K562 (cell line): Measurements from ENCODE around the gene KCNC3. TPM values are rescaled to one million over a fixed set of nuclear protein-coding genes. Genes with fewer than 3 reads are reported as not detected.

Source experiments
- AFF4 ChIP-seq: sonication (generic); formaldehyde crosslinking; IDR thresholded peaks from 2 replicates; pipeline ENCODE4 v1.8.0; 2023; ENCODE audit warnings: mild to moderate bottlenecking, missing genetic modification reagents
- MTA2 ChIP-seq: fragments of 450-650 bp; IDR thresholded peaks from 2 replicates; pipeline ENCODE4 v1.6.1; 2016; ENCODE audit warnings: low read depth
- NEUROD1 ChIP-seq: fragments of 150-350 bp; IDR thresholded peaks from 2 replicates; pipeline ENCODE4 v1.6.1; 2014; ENCODE audit warnings: borderline replicate concordance, low read length, low read depth; ENCODE audit not compliant: partially characterized antibody
- PHF8 ChIP-seq: fragments of 200-600 bp; sonication (generic); IDR thresholded peaks from 2 replicates; pipeline ENCODE4 v1.6.1; 2012; ENCODE audit warnings: mixed run types, mild to moderate bottlenecking, inconsistent platforms, low read length, moderate library complexity, borderline replicate concordance
- ZNF274 ChIP-seq: IDR thresholded peaks from 2 replicates; pipeline ENCODE4 v1.6.1; 2011; ENCODE audit warnings: low read depth, mild to moderate bottlenecking, low read length, moderate library complexity, borderline replicate concordance
- polyA plus RNA-seq, 8 experiments: library from polyadenylated mRNA; depleted of rRNA in 4 of 8; stranded (reverse) in 5 of 8; unstranded in 3 of 8; fragments of >200 nt; fragmentation: Nextera tagmentation in 2 of 8; fragmentation: Illumina TruSeq in 1 of 8; extraction: Ambion mirVana in 2 of 8; extraction: Trizol in 1 of 8; gene quantifications; 2 replicates each; pipeline versions ENCODE4 v1.2.1 to v1.2.3, GENCODE V29; 2011 to 2014; ENCODE audit warnings: inconsistent platforms in 1 of 8, missing spikeins in 1 of 8
- total RNA-seq, 7 experiments: library from RNA; depleted of rRNA in 6 of 7; stranded (reverse); fragments of >200 nt in 6 of 7; fragmentation: Illumina TruSeq in 2 of 7; extraction: Trizol in 2 of 7; gene quantifications; 2 replicates each; pipeline versions ENCODE4 v1.2.1 to v1.2.3, GENCODE V29; 2011 to 2021; ENCODE audit warnings: low replicate concordance in 1 of 7
- TF ChIP-seq, protein P1 (sequence below): sonication (generic); IDR thresholded peaks from 2 replicates; pipeline ENCODE4 v1.6.1; 2016
- TF ChIP-seq, protein P2 (sequence below): fragments of 200-800 bp; sonication (Bioruptor generic); IDR thresholded peaks from 2 replicates; pipeline ENCODE4 v1.6.1; 2017; ENCODE audit warnings: missing genetic modification characterization, missing compliant biosample characterization
- TF ChIP-seq, protein P3 (sequence below), 2 experiments: fragments of 450-650 bp; formaldehyde crosslinking in 1 of 2; IDR thresholded peaks; 2 replicates each; pipeline versions ENCODE4 v1.4.0 to v1.6.1; 2014 to 2020; ENCODE audit warnings: mild to moderate bottlenecking in 2 of 2, borderline replicate concordance in 1 of 2, low read depth in 1 of 2

The KCNC3 gene
- total and polyA plus RNA-seq, 9 of the 15 experiments (the other 6 are each of a cell fraction or from before 2014, with no cell fraction given), result 0.03 to 26.2 (median 2.0) TPM

GRCh38 chr19:50357178-50358100 is 28.3 kb upstream of the KCNC3 start (continued):
- TF ChIP-seq, protein P1, sequence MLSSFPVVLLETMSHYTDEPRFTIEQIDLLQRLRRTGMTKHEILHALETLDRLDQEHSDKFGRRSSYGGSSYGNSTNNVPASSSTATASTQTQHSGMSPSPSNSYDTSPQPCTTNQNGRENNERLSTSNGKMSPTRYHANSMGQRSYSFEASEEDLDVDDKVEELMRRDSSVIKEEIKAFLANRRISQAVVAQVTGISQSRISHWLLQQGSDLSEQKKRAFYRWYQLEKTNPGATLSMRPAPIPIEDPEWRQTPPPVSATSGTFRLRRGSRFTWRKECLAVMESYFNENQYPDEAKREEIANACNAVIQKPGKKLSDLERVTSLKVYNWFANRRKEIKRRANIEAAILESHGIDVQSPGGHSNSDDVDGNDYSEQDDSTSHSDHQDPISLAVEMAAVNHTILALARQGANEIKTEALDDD, result no peak
- TF ChIP-seq NEUROD1, result peak; percentile 20
- TF ChIP-seq, protein P2, sequence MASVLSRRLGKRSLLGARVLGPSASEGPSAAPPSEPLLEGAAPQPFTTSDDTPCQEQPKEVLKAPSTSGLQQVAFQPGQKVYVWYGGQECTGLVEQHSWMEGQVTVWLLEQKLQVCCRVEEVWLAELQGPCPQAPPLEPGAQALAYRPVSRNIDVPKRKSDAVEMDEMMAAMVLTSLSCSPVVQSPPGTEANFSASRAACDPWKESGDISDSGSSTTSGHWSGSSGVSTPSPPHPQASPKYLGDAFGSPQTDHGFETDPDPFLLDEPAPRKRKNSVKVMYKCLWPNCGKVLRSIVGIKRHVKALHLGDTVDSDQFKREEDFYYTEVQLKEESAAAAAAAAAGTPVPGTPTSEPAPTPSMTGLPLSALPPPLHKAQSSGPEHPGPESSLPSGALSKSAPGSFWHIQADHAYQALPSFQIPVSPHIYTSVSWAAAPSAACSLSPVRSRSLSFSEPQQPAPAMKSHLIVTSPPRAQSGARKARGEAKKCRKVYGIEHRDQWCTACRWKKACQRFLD, result peak; percentile 57; the same call in 1 of the 2 replicates
- TF ChIP-seq, protein P3, sequence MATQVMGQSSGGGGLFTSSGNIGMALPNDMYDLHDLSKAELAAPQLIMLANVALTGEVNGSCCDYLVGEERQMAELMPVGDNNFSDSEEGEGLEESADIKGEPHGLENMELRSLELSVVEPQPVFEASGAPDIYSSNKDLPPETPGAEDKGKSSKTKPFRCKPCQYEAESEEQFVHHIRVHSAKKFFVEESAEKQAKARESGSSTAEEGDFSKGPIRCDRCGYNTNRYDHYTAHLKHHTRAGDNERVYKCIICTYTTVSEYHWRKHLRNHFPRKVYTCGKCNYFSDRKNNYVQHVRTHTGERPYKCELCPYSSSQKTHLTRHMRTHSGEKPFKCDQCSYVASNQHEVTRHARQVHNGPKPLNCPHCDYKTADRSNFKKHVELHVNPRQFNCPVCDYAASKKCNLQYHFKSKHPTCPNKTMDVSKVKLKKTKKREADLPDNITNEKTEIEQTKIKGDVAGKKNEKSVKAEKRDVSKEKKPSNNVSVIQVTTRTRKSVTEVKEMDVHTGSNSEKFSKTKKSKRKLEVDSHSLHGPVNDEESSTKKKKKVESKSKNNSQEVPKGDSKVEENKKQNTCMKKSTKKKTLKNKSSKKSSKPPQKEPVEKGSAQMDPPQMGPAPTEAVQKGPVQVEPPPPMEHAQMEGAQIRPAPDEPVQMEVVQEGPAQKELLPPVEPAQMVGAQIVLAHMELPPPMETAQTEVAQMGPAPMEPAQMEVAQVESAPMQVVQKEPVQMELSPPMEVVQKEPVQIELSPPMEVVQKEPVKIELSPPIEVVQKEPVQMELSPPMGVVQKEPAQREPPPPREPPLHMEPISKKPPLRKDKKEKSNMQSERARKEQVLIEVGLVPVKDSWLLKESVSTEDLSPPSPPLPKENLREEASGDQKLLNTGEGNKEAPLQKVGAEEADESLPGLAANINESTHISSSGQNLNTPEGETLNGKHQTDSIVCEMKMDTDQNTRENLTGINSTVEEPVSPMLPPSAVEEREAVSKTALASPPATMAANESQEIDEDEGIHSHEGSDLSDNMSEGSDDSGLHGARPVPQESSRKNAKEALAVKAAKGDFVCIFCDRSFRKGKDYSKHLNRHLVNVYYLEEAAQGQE (IDR thresholded peaks at IDR 0.05; ENCODE audit: borderline replicate concordance), result peak; percentile 72; the same call in 1 of the 2 replicates
- TF ChIP-seq, protein P3 (CRISPR knock-in tag; IDR thresholded peaks at IDR 0.05; ENCODE audit: low read depth), result no peak
- TF ChIP-seq PHF8, result peak; percentile 52; the same call in 1 of the 2 replicates
- TF ChIP-seq AFF4 (CRISPR knock-in tag), result no peak
- TF ChIP-seq MTA2, result no peak
- TF ChIP-seq ZNF274, result no peak
